ENCODE measurements around the gene VEGFC.

VEGFC gene

GRCh38 chr4:176818531-176818930 is 25.8 kb upstream of the VEGFC start:
- no peak for DNase-seq (ENCODE audit: low spot score in 2 of 2)
- Mint-ChIP-seq H3K4me1 (no peaks in the 10 kb centered on the region), H3K36me3 (ENCODE audit: insufficient read depth) (no peaks in the 10 kb centered on the region), H3K9me3 (peaks cover 12% of the 10 kb centered on the region), H3K27me3 (no peaks in the 10 kb centered on the region), H3K4me3 (no peak overlapping the region), H3K27ac (ENCODE audit: low read depth) (no peak overlapping the region)
- ATAC-seq (replicated peaks; ENCODE audit: extremely low read depth, poor library complexity, severe bottlenecking), result no peak

GRCh38 chr4:176817204-176817603 is 24.5 kb upstream of the VEGFC start:
- no peak for ATAC-seq (replicated peaks; ENCODE audit: extremely low read depth, poor library complexity, severe bottlenecking)
- no peaks in the 10 kb centered on the region for H3K27me3 Mint-ChIP-seq
- H3K9me3 Mint-ChIP-seq, result peaks cover 17% of the 10 kb centered on the region
- H3K36me3 Mint-ChIP-seq (ENCODE audit: insufficient read depth), result no peaks in the 10 kb centered on the region
- DNase-seq (ENCODE audit: low spot score in 2 of 2), result no peak
- no peak overlapping the region for H3K4me3 Mint-ChIP-seq
- no peaks in the 10 kb centered on the region for H3K4me1 Mint-ChIP-seq
- H3K27ac Mint-ChIP-seq (ENCODE audit: low read depth), result no peak overlapping the region

- Mint-ChIP-seq H3K36me3 (ENCODE audit: insufficient read depth) (no peaks in the 10 kb centered on the region), H3K4me3 (no peak overlapping the region), H3K9me3 (peaks cover 17% of the 10 kb centered on the region), H3K27ac (ENCODE audit: low read depth) (no peak overlapping the region), H3K27me3 (no peaks in the 10 kb centered on the region), H3K4me1 (no peaks in the 10 kb centered on the region)
- no peak for DNase-seq (ENCODE audit: low spot score in 2 of 2)
- no peak for ATAC-seq (replicated peaks; ENCODE audit: extremely low read depth, poor library complexity, severe bottlenecking)
Observed at GRCh38 chr4:176814770-176815169, 22.0 kb upstream of the VEGFC start.

- DNase-seq (ENCODE audit: low spot score in 2 of 2) (no peak), ATAC-seq (replicated peaks; ENCODE audit: extremely low read depth, poor library complexity, severe bottlenecking) (no peak)
Observed at GRCh38 chr4:176810481-176811249, 17.9 kb upstream of the VEGFC start.

GRCh38 chr4:176806778-176807375 is 14.2 kb upstream of the VEGFC start:
- Mint-ChIP-seq H3K27ac (ENCODE audit: low read depth) (no peak overlapping the region), H3K4me3 (no peak overlapping the region), H3K27me3 (no peaks in the 10 kb centered on the region), H3K36me3 (ENCODE audit: insufficient read depth) (no peaks in the 10 kb centered on the region), H3K9me3 (peaks cover 24% of the 10 kb centered on the region), H3K4me1 (no peaks in the 10 kb centered on the region)
- no peak for DNase-seq (ENCODE audit: low spot score in 2 of 2)
- ATAC-seq (replicated peaks; ENCODE audit: extremely low read depth, poor library complexity, severe bottlenecking), result no peak

More at GRCh38 chr4:176810481-176811249, 17.9 kb upstream of the VEGFC start:
- Mint-ChIP-seq H3K4me1 (no peaks in the 10 kb centered on the region), H3K9me3 (peaks cover 29% of the 10 kb centered on the region), H3K36me3 (ENCODE audit: insufficient read depth) (no peaks in the 10 kb centered on the region), H3K27me3 (no peaks in the 10 kb centered on the region), H3K27ac (ENCODE audit: low read depth) (no peak overlapping the region), H3K4me3 (no peak overlapping the region)

- Mint-ChIP-seq H3K4me1 (no peaks in the 10 kb centered on the region), H3K27me3 (no peaks in the 10 kb centered on the region), H3K9me3 (peaks cover 24% of the 10 kb centered on the region), H3K27ac (ENCODE audit: low read depth) (no peak overlapping the region), H3K4me3 (no peak overlapping the region), H3K36me3 (ENCODE audit: insufficient read depth) (no peaks in the 10 kb centered on the region)
- ATAC-seq (replicated peaks; ENCODE audit: extremely low read depth, poor library complexity, severe bottlenecking) (no peak), DNase-seq (ENCODE audit: low spot score in 2 of 2) (no peak)
Observed at GRCh38 chr4:176805155-176805554, 12.4 kb upstream of the VEGFC start.

GRCh38 chr4:176800891-176801534 is 8.3 kb upstream of the VEGFC start:
- no peak overlapping the region for H3K4me3 Mint-ChIP-seq
- DNase-seq (ENCODE audit: low spot score in 2 of 2) (no peak), ATAC-seq (replicated peaks; ENCODE audit: extremely low read depth, poor library complexity, severe bottlenecking) (no peak)
- H3K36me3 Mint-ChIP-seq (ENCODE audit: insufficient read depth), result no peaks in the 10 kb centered on the region
- peaks cover 11% of the 10 kb centered on the region for H3K9me3 Mint-ChIP-seq
- H3K4me1 Mint-ChIP-seq, result no peaks in the 10 kb centered on the region
- H3K27ac Mint-ChIP-seq (ENCODE audit: low read depth), result no peak overlapping the region
- no peaks in the 10 kb centered on the region for H3K27me3 Mint-ChIP-seq

GRCh38 chr4:176799653-176800052 is 6.9 kb upstream of the VEGFC start:
- no peak overlapping the region for H3K27ac Mint-ChIP-seq (ENCODE audit: low read depth)
- H3K4me1 Mint-ChIP-seq, result no peaks in the 10 kb centered on the region
- no peak overlapping the region for H3K4me3 Mint-ChIP-seq
- no peaks in the 10 kb centered on the region for H3K36me3 Mint-ChIP-seq (ENCODE audit: insufficient read depth)
- ATAC-seq (replicated peaks; ENCODE audit: extremely low read depth, poor library complexity, severe bottlenecking) (no peak), DNase-seq (ENCODE audit: low spot score in 2 of 2) (no peak)
- peaks cover 10% of the 10 kb centered on the region for H3K9me3 Mint-ChIP-seq
- H3K27me3 Mint-ChIP-seq, result peaks cover 3% of the 10 kb centered on the region

GRCh38 chr4:176798540-176798939 is 5.8 kb upstream of the VEGFC start:
- Mint-ChIP-seq H3K27ac (ENCODE audit: low read depth) (no peak overlapping the region), H3K27me3 (peaks cover 15% of the 10 kb centered on the region), H3K36me3 (ENCODE audit: insufficient read depth) (no peaks in the 10 kb centered on the region), H3K4me3 (no peak overlapping the region), H3K4me1 (no peaks in the 10 kb centered on the region), H3K9me3 (peaks cover 10% of the 10 kb centered on the region)
- no peak for ATAC-seq (replicated peaks; ENCODE audit: extremely low read depth, poor library complexity, severe bottlenecking)
- no peak for DNase-seq (ENCODE audit: low spot score in 2 of 2)

- Mint-ChIP-seq H3K27ac (ENCODE audit: low read depth) (no peak overlapping the region), H3K4me1 (no peaks in the 10 kb centered on the region), H3K9me3 (peaks cover 10% of the 10 kb centered on the region), H3K36me3 (ENCODE audit: insufficient read depth) (no peaks in the 10 kb centered on the region), H3K27me3 (peaks cover 23% of the 10 kb centered on the region), H3K4me3 (no peak overlapping the region)
- ATAC-seq (replicated peaks; ENCODE audit: extremely low read depth, poor library complexity, severe bottlenecking), result no peak
- DNase-seq (ENCODE audit: low spot score in 2 of 2), result no peak
Observed at GRCh38 chr4:176795441-176795840, 2.7 kb upstream of the VEGFC start.

GRCh38 chr4:176794651-176795050 is 1.9 kb upstream of the VEGFC start:
- peaks cover 10% of the 10 kb centered on the region for H3K9me3 Mint-ChIP-seq
- H3K36me3 Mint-ChIP-seq (ENCODE audit: insufficient read depth), result no peaks in the 10 kb centered on the region
- H3K27me3 Mint-ChIP-seq, result peaks cover 23% of the 10 kb centered on the region
- ATAC-seq (replicated peaks; ENCODE audit: extremely low read depth, poor library complexity, severe bottlenecking) (no peak), DNase-seq (ENCODE audit: low spot score in 2 of 2) (no peak)
- H3K4me3 Mint-ChIP-seq, result no peak overlapping the region
- H3K4me1 Mint-ChIP-seq, result no peaks in the 10 kb centered on the region
- no peak overlapping the region for H3K27ac Mint-ChIP-seq (ENCODE audit: low read depth)

GRCh38 chr4:176794151-176794550 is 1.4 kb upstream of the VEGFC start:
- Mint-ChIP-seq H3K27me3 (peaks cover 23% of the 10 kb centered on the region), H3K27ac (ENCODE audit: low read depth) (no peak overlapping the region)

GRCh38 chr4:176793060-176793605 is 411 bp upstream of the VEGFC start:
- Mint-ChIP-seq H3K36me3 (ENCODE audit: insufficient read depth) (no peaks in the 10 kb centered on the region), H3K4me1 (no peaks in the 10 kb centered on the region), H3K4me3 (no peak overlapping the region), H3K27me3 (peaks cover 23% of the 10 kb centered on the region), H3K27ac (ENCODE audit: low read depth) (no peak overlapping the region), H3K9me3 (peaks cover 7% of the 10 kb centered on the region)
- ATAC-seq (replicated peaks; ENCODE audit: extremely low read depth, poor library complexity, severe bottlenecking) (no peak), DNase-seq (ENCODE audit: low spot score in 2 of 2) (no peak)

More at GRCh38 chr4:176794151-176794550, 1.4 kb upstream of the VEGFC start:
- DNase-seq (ENCODE audit: low spot score in 2 of 2) (no peak), ATAC-seq (replicated peaks; ENCODE audit: extremely low read depth, poor library complexity, severe bottlenecking) (no peak)
- no peaks in the 10 kb centered on the region for H3K36me3 Mint-ChIP-seq (ENCODE audit: insufficient read depth)
- no peaks in the 10 kb centered on the region for H3K4me1 Mint-ChIP-seq
- peaks cover 10% of the 10 kb centered on the region for H3K9me3 Mint-ChIP-seq
- H3K4me3 Mint-ChIP-seq, result no peak overlapping the region
